HG03457 (cell line): ENCODE results near the gene PSMD6.

ENCODE experiments used
- ATAC-seq: cut with Tn5 transposase; IDR thresholded peaks from one replicate; pipeline ENCODE4 v1.9.1; 2021; ENCODE audit warnings: moderate number of reproducible peaks; ENCODE audit not compliant: unreplicated experiment

PSMD6 gene

DNA sequence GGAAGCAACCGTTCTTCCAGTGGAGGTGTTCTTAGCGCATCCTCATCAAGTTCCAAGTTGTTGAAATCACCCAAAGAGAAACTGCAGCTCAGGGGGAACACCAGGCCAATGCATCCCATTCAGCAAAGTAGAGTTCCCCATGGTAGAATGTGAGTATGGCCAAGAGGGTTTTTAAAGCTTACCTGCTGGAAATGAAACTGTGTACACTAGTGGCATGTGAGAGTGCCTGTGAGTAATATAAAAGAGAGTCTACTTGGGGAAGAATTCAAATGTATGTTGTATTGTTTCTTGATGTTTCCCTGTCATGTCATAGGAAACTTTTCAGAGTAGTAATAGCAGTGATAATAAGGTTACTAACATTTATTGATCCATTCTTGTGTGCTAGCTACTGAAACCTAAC lies 43.3 kb downstream of the PSMD6 start:
- no peak for ATAC-seq

DNA sequence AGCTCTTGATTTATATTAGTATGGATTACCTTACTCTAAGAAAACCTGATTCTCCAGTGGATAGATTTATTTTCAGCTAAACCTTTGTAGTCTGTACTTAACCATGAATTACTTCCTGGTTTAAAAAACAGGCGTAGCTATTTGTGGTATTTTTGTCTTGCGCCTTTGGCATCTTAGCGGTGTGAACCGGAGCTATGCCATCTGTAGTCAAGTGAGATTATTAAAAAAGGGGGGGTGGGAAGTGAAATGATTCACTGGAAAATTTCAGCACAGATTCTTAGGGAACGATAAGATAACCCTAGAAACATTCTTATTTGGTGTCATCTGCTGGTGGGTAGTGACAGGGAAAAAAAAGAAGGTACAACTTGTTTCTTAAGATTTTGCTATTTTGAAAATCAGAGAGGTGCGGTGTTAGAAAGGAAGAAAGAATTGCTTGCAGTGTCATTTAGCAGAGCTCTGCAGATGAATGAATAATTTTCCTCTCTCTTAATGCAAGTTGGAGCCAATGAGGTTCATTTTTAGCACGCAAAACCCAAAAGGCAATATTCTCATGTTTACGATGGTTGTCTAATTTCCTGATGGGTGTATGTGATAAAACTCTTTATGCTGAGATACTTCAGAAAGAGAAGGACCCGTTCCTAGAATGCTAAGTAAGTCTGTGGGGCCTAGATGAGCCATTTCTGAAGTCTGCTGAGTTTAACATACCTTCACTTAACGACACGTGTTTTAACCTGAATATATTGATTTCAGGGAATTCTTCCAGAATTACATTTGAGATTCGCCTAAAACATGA lies 44.0 kb downstream of the PSMD6 start:
- no peak for ATAC-seq

DNA sequence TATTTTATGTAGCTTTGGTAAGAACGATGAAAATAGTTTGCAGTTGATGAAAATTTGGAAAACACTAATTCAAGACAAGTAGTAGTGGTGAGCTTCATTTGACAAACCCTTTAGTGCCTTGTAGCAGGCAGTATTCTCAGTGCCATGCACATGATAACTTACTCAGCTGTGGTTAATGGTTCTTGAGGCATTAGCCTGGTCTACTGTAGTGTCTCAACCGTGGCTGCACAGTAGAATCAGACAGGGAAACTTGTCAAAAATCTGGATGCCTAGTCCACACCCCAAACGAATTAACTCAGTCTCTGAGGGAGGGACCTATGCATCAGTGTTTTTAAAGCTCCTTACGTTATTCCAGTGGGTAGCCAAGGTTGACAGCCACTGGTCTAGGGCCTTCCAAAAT lies 45.4 kb downstream of the PSMD6 start:
- no peak for ATAC-seq

DNA sequence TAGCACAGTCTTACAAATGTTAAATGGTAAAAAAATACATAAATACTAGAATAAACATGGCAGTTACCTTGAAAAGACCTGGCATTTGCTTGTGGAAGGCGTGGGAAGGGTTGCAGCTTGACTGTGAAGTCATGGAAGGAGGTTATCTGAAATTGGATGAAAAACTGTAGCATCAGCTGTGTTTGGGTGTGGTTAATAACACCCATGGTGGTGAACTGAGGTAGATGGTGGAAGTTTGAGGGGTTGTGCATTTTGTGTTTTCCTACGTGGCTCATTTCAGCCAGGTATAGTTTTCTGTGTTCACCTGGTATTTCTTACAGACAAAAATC lies 46.5 kb downstream of the PSMD6 start:
- ATAC-seq = no peak

DNA sequence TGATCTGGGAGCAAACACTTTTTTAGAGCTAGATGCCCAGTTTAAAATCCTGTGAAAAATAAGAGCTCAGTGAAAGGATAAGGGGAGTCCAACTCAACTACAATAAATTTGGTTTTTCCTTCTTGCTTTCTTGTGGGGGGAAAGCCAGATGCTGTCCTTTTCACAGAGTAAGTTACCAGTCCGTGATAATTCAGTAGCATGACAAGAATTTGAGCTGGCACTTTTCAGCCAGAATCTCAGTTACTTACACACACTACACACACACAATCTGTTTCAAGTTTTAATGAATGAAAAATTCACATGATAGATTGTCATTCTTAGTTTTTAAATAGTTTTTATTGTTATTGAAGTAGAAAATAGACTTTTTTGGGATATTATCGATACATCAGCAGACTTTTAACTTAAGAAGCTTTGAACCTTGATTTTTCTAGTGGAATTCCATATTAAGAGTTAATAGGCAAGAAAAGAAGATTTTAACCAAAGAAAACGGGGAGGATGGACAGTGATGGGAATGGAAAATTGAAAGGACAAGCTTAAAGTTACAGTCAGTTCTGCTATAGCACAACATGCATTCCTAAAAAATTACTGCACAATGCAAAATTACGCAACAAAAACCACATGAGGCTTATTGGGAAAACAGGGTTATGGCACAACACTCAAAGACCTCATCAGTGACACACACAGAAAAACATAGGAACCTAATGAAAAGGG lies 47.0 kb downstream of the PSMD6 start:
- no peak for ATAC-seq

DNA sequence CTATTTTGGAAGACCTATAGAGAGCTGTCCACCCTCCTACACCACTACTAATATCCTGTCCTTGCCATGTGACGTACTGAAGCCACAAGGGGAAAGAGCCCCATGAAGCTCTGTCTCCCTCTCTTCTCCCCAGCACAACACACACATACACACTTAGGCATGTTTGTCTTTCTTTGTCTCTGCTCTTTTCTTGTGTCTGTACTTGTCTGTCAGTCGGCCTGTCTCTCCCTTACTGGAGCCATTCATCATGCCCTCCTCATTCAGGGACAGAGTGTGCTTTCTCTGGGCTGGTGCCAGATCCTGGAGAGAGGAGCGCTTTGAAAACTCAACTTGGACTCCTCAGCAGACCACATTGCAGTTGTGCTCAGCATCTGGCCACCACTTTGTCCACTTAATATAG lies 47.6 kb downstream of the PSMD6 start:
- ATAC-seq = no peak

DNA sequence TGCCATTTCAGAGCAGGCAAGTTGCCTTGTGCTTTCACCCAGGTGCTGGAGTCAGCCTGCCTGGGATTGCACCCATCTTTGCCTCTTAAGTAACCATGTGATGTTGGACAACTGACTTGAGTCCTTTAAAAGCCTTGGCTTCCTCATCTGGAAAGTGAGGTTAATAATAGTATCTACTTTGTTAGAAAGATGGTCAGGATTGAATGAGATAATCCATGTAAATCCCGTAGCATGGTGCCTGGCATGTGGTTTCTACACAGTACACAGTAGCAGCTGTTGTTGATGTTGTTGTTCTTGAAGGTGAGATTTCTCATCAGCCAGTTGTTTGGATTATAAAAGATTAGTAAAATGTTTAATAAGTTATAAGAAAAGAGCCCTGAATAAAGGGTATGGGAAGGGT lies 48.8 kb downstream of the PSMD6 start:
- ATAC-seq = no peak

DNA sequence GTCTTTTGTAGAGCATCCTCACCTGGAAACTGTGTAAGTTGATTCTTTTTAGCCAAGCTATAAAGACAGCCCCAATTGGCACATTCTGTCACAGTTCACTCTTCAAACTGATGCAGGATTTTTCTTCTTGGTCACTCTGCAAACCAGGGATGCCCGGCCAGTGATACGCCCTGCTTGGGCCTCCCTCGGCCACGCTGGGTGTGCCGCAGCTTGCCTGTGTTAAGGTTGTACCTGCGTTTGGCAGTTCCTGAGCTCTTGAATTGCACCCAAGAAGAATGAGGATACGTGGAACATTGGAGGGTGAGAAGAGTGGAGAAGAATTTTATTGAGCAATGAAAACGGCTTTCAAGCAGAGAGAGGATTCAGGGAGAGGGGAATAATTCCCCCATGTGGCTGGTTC lies 49.9 kb downstream of the PSMD6 start:
- no peak for ATAC-seq

DNA sequence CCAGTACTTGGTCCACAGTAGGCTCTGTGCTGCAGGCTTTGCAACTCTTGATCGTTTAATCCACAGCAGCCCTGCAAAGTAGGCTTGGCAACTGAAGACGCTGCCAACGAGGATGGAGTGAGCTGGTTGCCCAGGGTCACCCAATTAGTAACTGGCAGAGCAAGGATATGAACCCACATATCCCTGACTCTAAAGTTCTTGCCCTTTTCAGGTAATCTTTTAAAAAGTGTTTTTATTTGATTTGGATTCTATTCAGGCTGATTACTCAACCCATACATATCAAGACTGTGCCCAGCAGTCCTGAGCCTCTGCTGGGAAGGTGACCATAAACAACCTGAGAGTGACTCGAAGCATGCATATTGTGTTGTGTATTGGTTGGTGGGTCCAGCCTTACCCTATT lies 50.3 kb downstream of the PSMD6 start:
- no peak for ATAC-seq

DNA sequence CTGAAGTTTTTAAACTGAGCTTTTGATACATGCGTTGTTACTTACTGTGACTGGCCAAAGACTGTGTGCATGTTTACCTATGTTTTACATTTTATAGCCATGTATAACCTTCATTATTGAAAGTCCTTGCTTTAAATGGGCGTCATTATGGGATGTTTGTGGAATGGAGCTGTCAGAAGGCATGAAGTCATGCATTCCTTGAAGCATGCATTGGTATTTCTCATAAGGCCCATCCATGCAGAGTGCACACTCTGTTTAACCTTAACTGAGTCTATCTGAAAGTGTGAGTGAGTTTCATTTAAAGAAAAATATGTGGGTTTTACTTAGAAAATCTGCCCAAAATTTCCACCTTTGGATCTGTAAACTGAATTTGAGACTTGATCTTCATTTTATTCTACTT lies 51.1 kb downstream of the PSMD6 start:
- no peak for ATAC-seq

DNA sequence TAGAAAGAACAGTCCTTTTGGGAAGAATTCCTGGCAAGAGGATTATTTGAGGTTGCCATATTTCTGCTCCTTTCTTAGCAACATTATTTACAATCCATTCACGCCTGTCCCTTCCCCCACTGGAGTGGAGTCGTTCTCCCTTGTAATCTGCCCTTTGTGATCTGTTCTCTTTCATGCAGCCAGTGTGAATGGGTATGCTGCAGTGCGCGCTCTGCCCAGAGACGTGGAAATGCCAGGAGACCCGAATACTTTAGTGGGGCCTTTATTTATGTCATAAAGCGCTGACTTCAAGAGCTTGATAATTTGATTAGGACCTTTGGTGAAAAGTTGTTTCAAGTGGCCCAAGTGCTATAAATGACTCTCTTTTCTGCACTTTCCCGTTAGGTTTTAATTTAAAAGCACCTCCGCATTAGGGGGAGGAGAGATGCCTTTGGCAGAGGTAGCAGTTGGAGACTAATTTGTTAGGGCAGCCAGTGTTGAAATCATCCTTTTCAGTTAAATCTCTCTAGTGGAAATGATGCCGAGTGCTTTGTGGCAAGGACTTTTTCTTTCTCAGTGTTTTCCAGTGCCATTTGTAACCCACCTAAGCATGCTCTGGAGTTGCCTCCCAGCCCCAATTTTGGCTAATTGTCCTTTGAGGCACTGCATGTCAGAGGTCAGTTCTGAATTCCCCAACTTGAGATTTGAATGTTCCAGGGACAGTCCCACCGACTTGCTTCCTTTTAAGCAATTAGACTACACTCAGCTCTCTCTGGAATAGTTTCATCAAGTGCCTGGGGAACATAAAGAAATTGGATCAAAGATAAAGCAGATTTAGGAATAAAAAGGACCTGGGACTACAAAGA lies 52.4 kb downstream of the PSMD6 start:
- ATAC-seq = no peak

DNA sequence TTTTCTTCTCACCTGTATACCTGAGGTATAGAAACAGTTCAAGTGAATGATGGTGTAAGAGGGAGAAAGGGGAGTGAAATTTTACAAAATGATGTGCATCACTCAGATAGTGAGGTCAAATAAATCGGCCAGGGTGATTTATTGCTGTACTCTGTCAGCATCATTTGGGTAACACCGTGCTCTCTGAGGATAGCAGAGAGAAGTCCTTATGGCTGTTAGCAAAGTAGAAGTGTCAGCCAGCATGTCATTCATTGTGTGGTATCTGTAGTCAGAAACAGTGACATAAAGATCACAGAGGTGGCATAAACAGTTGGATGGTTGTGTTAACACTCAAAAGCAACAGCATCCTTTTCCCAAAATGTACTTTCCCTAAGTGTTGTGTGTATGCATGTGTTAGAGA lies 53.4 kb downstream of the PSMD6 start:
- no peak for ATAC-seq

DNA sequence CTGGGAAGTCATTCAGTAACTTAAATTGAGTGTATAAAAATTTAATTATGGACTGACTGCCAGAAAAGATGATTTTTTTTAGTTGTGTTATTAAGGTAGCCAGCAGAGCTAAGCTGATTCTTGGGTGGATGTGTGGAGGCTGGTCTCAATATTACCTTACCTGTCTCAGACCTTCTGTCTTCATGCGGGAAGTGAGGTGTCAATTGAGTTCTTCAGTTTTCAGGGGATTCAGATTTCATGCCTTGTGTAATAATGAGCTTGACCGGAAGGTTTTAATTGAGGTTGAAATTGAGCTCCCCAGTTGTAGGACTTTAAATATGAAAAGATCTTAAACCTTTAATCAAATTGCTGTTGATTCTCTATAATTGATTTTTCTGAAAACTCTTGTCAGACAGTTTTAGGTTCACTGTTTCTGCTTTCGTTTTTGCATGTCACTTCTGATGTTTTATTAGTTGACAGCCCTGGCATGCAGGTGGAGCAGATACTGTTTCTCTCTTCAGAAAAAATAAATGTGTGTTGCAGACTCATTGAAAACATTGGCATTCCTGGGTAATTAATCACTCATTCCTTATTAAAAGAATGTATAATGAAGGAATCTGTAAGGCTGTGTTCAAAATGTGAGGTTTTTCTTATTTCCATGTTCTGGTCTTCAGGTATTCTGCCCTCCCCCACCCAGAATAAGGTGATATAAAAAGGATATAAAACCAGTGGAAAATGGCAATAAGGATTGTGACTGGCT lies 54.5 kb downstream of the PSMD6 start:
- ATAC-seq = no peak

DNA sequence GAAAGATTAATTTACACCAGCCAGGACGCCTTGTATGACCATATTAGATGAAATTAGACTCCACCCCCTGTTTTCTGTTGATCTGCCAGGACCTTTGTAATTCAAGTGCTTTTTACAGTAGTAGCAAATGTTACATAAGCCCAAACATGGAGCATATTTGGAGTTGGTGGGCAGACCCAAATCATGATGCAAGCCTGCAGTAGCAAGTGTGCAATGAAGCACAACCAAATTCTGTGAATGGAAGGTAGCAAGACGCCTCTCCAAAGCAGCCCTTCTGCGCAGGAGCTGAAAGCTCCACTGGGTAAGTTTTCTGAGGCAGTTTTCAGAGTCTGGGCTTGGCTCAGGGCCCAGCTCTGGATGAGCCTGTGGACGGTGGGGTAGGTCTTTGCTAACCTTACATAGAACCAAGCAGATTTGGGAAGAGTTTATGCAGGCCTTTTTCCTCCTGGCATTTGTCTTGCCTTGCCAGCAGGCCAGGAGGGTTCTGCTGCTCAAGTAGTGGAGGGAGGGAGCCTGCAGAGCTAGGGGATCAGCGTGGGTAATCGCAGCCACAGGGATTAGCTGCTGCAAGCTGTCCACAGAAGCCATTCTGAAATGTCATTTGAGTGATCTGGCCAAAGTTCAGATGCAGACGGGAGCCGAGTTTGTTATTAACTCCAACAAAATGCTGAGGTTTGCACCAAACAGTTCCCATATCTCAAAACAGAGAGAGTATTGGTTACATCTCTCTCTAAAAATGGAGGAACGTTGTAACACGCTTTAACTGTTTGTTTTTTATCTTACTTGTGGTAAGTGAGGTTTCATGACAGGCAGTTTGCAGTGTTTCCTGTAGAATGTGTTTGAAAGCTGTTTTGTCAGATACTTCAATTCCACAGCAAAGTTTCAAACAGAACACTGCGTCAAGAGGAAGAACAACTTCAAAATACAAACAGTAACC lies 55.4 kb downstream of the PSMD6 start:
- ATAC-seq = no peak

DNA sequence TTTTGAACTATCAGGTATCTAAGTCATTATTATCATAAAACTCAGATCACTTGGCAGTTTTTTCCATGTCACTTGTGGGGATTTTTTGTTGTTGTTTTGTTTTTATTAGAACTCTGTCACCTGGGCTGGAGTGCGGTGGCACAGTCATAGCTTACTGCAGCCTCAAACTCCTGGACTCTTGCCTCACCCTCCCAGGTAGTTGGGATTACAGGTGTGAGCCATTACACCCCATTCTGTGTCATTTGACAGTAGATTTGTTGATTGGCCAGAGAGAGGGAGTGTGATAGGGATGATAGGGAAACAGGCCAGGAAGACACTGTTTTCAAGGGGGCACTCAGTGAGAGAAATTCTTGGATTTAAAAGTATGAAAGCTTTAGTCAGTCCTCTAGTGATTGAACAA lies 56.4 kb downstream of the PSMD6 start:
- no peak for ATAC-seq

DNA sequence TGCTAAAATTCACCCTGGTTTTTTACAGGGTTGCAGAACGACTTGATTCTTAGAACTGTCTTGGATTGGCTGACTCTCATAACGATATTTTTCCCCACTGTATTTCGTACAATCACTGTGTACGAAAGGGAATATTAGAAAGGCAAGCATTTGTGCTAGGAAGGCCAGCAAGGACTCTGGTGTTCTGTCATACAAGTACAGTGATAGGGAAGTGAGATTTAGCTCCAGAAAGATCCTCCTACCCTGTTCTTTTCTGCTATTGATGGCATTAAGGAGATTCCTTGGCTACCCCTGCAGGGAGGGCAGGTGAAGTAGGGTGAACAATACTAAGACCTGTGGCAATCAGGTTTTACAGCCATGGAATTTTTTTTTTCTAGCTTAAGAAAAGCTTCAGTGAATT lies 57.3 kb downstream of the PSMD6 start:
- ATAC-seq = no peak

DNA sequence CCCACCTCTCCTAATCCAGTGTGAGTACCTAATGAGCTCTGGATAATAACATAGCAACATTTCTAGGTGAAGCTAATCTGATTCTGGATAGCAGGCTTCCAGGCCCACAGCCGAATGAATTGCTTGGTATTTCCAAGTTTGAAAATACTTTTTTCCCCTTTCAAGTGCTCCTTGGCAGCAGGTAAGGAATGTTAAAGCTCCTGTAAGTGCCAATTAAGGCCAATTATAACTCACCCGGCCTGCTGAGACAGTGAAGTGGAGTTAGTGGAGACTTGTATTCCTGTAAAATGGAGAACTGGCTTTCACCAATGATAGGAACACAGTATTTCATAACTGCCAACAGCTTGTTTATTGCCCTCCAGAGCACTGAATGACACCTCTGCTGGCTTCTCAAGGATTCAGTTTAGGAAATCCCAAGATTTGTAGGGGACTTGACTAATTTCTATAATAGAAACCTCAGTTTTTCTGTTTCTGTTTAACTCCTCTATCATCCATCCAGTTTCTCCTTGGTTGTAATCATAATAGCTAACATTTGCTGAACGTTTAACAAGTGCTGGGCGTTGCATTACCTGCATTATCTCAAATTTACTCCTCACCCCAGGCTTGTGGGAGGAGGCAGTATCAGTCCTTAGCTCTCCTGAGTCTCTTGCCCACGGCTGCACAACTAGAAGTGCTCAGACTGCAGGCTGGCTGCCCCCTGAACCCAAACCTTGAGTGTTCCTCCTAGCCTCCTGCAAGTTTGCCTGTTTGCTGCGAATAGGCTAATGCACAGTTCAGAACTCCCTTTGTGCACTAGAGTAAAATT lies 58.4 kb downstream of the PSMD6 start:
- ATAC-seq = no peak

DNA sequence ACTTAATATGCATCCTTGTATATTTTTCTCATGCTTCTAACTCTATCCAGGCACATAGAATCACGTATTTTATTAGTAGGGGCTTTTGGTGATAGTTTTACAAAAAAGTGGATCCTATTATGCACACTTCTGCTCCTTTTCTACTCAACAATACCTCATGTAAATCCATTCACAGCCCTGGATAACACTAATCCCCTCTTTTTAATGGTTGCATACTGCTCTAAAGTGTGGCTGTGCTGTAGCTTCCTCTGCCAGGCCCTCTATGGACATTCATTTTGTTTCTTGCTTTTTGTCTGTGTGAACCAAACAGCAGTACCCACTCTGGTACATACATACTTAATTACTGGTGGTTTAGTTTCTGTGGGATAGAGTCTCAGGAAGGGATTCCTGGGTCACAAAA lies 59.8 kb downstream of the PSMD6 start:
- no peak for ATAC-seq

DNA sequence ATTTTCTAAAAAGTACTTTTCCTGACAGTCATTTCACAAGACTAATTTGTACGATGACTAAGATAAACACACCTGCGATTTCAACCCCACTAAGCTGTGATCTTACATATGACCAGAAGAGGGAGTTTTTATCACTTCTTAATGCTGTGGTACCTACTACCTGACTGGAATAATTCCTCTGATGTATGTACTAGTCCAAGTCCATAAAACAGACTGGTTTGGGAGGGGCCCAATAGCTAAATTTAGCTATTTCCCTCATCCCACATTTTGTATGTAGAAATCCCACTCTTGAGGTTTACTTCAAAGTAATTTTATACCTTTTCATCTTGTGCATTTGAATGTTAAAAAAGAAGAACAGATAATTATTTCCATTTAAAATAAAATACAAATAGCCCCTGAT lies 61.4 kb downstream of the PSMD6 start:
- ATAC-seq = no peak
